HG02840 (cell line): ENCODE measurements around the gene AANAT.

ENCODE experiments used
- ATAC-seq: cut with Tn5 transposase; IDR thresholded peaks from one replicate; pipeline ENCODE4 v1.9.1; 2021; ENCODE audit warnings: mild to moderate bottlenecking, moderate library complexity, moderate number of reproducible peaks; ENCODE audit not compliant: unreplicated experiment, low FRiP score

Gene AANAT

GRCh38 chr17:76467366-76467765, at the start of gene AANAT:
Gene AANAT (plus strand): TSS chr17:76467603. CDS start chr17:76468747, 1,144 bp downstream.
- ATAC-seq: no peak

- no peak for ATAC-seq
These were observed 47.7 kb upstream of the AANAT start for GRCh38 chr17:76419576-76420260.

DNA sequence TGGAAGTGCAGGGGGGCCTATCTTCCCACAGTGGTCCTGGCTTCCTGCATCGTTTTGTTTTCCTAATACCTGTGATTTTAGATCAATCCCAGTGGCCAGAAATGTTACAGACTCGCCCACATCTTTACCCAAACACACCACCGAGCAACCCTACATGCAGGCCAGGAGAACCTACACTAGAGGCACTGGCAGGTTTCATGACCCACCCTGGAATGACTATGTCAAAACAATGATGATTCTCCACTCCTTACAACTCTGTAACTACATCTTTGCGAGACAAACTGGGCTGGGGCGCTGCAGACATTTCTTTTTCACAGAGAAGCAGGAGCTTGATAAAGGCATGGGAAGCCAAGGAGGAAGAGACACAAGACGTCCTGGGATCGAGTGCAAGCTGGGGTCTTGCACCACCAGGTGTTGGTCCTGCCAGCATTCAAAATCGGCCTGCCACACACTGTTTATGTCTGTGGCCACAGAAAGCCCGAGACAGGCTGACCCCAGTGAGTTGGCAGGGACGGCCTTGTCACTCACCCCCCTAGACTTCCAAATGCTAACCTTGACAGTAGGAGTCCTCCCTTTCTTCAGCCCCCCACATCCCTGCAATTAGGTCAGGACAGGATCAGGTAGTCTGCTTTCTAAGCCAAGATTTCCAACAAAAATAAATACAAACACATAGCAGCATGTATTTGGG, 46.9 kb upstream of the AANAT start:
- ATAC-seq: no peak

GRCh38 chr17:76421044-76421407, 46.4 kb upstream of the AANAT start:
- no peak for ATAC-seq

GRCh38 chr17:76422406-76422805, 45.0 kb upstream of the AANAT start:
- no peak for ATAC-seq

DNA sequence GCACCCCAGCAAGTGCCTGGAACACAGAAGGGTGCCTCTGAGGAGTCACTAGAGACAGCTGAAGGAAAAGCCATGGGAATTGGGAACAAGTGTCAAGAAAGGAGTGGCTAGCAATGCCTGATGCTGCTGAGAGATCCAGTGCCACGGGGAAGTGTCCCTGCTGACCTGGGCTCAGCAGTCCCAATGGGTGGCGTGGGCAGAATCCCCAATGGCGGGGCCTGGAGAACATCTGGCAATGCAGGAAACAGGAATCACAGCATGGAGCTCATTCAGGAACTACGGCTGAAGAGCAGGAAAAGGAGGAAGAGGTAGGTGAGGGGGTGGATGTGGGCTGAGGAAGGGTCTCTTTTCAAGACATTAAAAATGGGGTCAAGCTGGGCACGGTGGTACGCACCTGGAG, 44.5 kb upstream of the AANAT start:
- ATAC-seq: no peak

- no peak for ATAC-seq
These were observed 40.5 kb upstream of the AANAT start for GRCh38 chr17:76426853-76427252.

DNA sequence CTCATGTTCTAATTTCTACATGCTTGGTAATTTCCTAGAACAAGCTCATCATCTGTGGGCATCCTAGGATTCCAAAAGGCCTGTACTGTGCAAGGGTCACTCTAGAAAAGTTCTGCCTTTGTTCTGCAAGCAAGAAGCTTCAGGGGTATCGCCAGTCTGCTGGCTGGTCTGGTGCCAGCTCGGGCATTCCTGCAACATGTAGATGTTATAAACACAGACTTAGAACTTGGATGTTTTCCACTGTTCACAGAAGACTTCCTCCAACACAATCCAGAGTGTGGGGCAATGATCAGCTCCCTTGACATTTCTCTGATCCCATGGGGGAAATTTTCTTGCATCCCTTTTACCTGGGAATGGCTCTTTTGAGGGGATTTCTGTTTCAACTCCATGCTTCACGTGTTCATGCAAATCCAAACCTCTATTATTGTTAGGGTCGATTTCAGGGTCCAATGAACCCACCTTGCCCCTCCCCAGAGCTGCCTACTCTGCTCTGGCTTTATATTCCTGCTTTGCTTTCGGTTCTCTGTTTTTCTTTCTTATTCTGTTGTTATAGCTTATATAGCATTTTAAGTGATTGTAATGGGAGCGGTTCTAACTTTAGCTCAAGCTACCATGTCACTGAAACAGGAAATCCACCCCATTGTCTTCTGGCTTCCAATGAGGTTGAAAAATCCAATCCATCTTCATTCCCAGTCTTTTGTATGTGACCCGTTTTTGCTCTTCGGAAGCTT, 39.7 kb upstream of the AANAT start:
- no peak for ATAC-seq

DNA sequence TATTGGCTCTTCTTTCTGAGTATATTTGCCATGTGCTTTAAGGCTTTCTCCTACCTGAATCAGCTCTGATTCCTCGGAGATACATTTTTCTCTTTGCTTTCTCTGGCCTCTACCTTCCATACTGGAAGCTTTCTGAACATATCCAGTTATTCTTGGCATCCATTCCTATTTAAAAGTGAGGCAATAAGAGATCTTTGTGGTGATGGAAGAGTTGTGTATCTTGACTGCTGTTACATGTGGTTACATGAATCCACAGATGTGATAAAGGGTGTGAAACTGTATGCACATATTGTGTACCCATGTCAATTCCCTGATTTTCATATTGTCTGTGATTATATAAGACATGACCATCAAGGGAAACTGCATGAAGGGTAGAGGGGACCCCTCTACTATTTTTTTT, 38.9 kb upstream of the AANAT start:
- no peak for ATAC-seq

DNA sequence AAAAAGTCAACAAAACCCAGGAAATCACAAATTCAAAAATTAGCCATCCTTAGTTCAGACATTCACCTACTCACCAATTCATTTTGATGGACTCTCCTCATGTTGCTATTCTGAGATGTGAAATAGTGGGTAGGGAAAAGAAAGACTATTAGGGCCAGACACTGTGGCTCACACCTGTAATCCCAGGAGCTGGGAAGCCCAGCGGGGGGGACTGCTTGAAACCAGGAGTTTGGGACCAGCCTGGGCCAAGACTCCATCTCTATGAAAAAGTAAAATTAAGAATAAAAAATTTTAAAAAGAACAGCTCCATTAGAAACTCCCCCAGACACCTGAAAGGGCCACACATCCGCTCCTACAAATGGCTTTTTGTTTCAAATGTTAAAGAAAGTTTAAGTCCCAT, 35.9 kb upstream of the AANAT start:
- no peak for ATAC-seq

DNA sequence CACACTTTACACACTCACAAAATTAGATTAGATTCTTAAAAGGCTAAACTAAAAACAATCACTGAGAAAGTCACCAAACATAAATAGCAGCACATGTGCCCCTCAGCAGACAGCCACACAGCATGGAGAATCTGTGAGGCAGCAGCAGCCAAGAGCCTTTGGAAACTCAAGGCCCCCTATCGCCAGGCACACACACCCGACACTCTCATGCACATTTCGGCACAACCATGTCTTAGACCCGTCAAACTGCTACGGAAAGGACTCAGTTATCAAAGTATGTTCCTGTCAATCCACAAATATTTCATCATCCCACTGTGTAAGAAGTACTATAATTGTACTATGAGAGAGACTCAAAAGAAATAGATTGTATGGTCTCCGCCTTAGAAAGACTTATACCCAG, 35.4 kb upstream of the AANAT start:
- no peak for ATAC-seq

GRCh38 chr17:76432712-76433336, 34.6 kb upstream of the AANAT start:
- no peak for ATAC-seq

- no peak for ATAC-seq
These were observed 33.7 kb upstream of the AANAT start for GRCh38 chr17:76433693-76434092.

- ATAC-seq: no peak
These were observed 32.5 kb upstream of the AANAT start for GRCh38 chr17:76434870-76435269.

GRCh38 chr17:76435751-76436150, 31.7 kb upstream of the AANAT start:
- no peak for ATAC-seq

DNA sequence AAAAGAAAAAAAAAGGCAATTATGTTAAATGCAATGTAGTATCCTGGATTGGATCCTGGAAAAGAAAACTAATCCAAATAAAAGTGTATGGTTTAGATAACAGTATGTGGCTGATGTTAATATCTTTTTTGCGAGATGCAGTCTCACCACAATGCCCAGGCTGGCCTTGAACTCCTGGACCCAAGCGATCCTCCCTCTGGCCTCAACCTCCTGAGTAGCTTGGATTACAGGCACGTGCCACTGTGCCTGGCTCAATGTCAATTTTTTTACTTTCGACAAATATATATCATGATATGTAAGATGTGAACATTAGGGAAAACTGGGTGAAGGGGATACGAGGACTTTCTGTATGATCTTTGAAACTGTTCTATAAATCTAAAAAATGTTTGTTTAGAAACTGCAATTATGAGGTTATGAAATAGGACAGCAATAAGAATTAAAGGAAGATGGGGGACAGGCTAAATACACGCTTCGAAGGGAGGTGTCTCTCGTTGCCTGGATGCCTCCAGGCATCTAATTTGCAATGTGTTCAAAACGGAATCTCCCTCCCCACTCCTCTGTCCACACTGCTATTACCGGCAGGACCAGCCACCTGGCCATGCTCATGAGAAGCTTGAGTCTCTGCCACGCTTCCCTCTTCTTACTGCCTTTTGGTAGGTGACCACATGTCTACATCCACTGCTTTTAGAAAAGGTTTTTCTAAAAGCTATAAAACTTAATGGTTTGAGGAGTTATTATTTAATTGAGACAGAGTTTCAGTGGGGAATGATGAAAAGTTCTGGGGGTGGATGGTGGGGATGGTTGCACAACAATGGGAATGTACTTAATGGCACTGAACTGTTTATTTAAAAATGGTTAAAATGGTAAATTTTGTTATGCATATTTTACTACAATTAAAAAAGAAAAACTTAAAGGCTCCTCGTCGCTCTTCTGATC, 29.7 kb upstream of the AANAT start:
- ATAC-seq: no peak

- ATAC-seq: no peak
These were observed 28.5 kb upstream of the AANAT start for GRCh38 chr17:76438906-76439305.

- no peak for ATAC-seq
These were observed 28.0 kb upstream of the AANAT start for GRCh38 chr17:76439314-76439928.

DNA sequence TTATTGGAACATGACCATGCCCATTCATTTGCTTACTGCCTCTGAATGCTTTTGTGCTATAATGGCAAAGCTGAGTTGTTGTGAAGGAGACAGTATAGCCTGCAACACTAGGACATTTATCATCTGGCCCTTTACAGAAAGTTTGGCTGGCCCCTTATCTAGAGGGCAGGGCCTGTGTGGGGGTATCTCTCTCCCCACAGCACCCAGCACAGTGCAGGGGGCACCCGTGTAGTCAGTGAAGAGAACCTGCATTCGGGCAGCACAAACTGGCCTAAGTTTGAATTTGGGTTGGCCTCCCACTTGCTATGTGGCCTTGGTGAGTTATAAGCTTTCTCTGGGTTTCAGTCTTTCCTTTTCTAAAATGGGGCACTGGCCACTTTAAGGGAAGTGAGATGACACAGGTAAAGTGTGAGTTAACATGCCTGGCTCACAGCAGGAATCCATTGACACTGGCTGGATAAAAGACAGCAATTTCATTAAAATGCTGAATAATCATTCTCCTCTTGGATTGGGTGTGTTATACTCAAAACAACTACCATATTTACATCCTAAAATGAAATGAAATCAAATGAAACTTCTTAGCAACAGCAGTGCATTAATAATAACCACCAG, 26.5 kb upstream of the AANAT start:
- ATAC-seq: no peak
